K562 (cell line): ENCODE measurements around the gene TECPR2. TPM values are rescaled to one million over a fixed set of nuclear protein-coding genes. Genes with fewer than 3 reads are reported as not detected.

Experiments
- ATAC-seq: fragments of 200-7000 bp; cut with Tn5 transposase; 3 replicates; pipeline ENCODE4 v1.9.1; 2020; ENCODE audit warnings: moderate library complexity
- BruUV-seq: library from RNA; stranded (reverse); fragments of 400-500 nt; replicated peaks from 2 replicates; lab custom pipeline; 2021; lab: Mats Ljungman, UMichigan
- CTCF ChIA-PET: fragments of 300-600 bp; formaldehyde crosslinking; extraction: SDS; loops from one replicate; lab custom pipeline; 2021; ENCODE audit warnings: low intra/inter-chr PET ratio; lab: Yijun Ruan, JAX
- POLR2A ChIA-PET: fragments of 300-600, 350-650 bp; sonication (Branson Sonifier 250); formaldehyde crosslinking; extraction: SDS; loops from one replicate; lab custom pipeline; 2021; ENCODE audit warnings: antibody characterized with exemption, inconsistent platforms; lab: Yijun Ruan, JAX
- DNase-seq, 4 experiments: peaks; one replicate each; pipeline versions ENCODE4 v3.0.0 to v3.0.0-alpha.2; 2011 to 2018; ENCODE audit warnings: low spot score in 3 of 4, mixed read lengths in 3 of 4; ENCODE audit errors: extremely low read depth in 1 of 4
- FAIRE-seq: peaks from 2 replicates; lab custom pipeline; 2011; peaks lifted over from hg19 to GRCh38; lab: Jason Lieb, UNC
- H2AFZ ChIP-seq: 2 replicates; pipeline ENCODE4 v1.6.0; 2011; ENCODE audit warnings: low read depth, low read length, control low read depth, inconsistent platforms
- H3K27ac ChIP-seq: fragments of 200-600 bp; 3 replicates; pipeline ENCODE4 v1.8.0; 2011; ENCODE audit warnings: low read depth, mild to moderate bottlenecking, control low read depth, inconsistent platforms, low read length, moderate library complexity, mixed read lengths; ENCODE audit errors: extremely low read depth
- H3K27me3 ChIP-seq, 2 experiments: fragments of 300-600 bp in 1 of 2; 2 replicates in 1 of 2; 3 replicates in 1 of 2; pipeline versions ENCODE4 v1.6.0 to v1.8.0; 2011; ENCODE audit warnings: inconsistent platforms in 2 of 2, low read length in 2 of 2, mild to moderate bottlenecking in 1 of 2, mixed read lengths in 1 of 2, moderate library complexity in 1 of 2; ENCODE audit not compliant: control insufficient read depth in 2 of 2, insufficient read depth in 2 of 2
- H3K36me3 ChIP-seq: fragments of 300-600 bp; 3 replicates; pipeline ENCODE4 v1.8.0; 2011; ENCODE audit warnings: mild to moderate bottlenecking, low read length, inconsistent platforms; ENCODE audit not compliant: control insufficient read depth, insufficient read depth
- H3K4me1 ChIP-seq, 2 experiments: fragments of 200-600 bp in 1 of 2; replicated peaks in 1 of 2; 2 replicates in 1 of 2; 3 replicates in 1 of 2; pipeline versions ENCODE4 v1.5.1 to v1.8.0; 2011; ENCODE audit warnings: inconsistent platforms in 2 of 2, low read length in 2 of 2, mild to moderate bottlenecking in 1 of 2, mixed read lengths in 1 of 2, moderate library complexity in 1 of 2; ENCODE audit not compliant: control insufficient read depth in 2 of 2, insufficient read depth in 2 of 2
- H3K4me2 ChIP-seq: 2 replicates; pipeline ENCODE4 v1.6.1; 2011; ENCODE audit warnings: low read length, control low read depth, inconsistent platforms, mixed read lengths; ENCODE audit not compliant: insufficient read depth
- H3K4me3 ChIP-seq: fragments of 200-600 bp; sonication (generic), shearing (Covaris generic); 2 replicates; pipeline ENCODE4 v1.5.1; 2016; ENCODE audit warnings: control low read depth, inconsistent platforms
- H3K79me2 ChIP-seq: fragments of 200-600 bp; 3 replicates; pipeline ENCODE4 v1.8.0; 2011; ENCODE audit warnings: low read length, inconsistent platforms; ENCODE audit not compliant: control insufficient read depth, insufficient read depth
- H3K9ac ChIP-seq, 2 experiments: 2 replicates each; pipeline versions ENCODE4 v1.6.0 to v1.6.1; 2011; ENCODE audit warnings: low read depth in 2 of 2, low read length in 2 of 2, control low read depth in 1 of 2, inconsistent platforms in 1 of 2, mild to moderate bottlenecking in 1 of 2, mixed read lengths in 1 of 2; ENCODE audit not compliant: insufficient read depth in 1 of 2
- H3K9me1 ChIP-seq: one replicate; pipeline ENCODE4 v1.6.0; 2011; ENCODE audit warnings: inconsistent platforms, mild to moderate bottlenecking, low read length, moderate library complexity; ENCODE audit not compliant: control insufficient read depth, insufficient read depth
- H3K9me3 ChIP-seq: replicated peaks from 2 replicates; pipeline ENCODE4 v1.5.1; 2011; ENCODE audit warnings: low read depth, low read length, inconsistent platforms; ENCODE audit not compliant: control insufficient read depth, insufficient read depth
- H4K20me1 ChIP-seq: replicated peaks from 2 replicates; pipeline ENCODE4 v1.6.1; 2011; ENCODE audit warnings: low read length, inconsistent platforms, mixed read lengths; ENCODE audit not compliant: control insufficient read depth, insufficient read depth
- BACH1 ChIP-seq: fragments of 200-800 bp; sonication (Bioruptor generic); IDR thresholded peaks from 2 replicates; pipeline ENCODE4 v1.6.1; 2016; ENCODE audit warnings: missing genetic modification characterization, missing compliant biosample characterization
- EHMT2 ChIP-seq: fragments of 450-650 bp; IDR thresholded peaks from 2 replicates; pipeline ENCODE4 v1.6.1; 2018; ENCODE audit warnings: antibody characterized with exemption
- LCOR ChIP-seq: sonication (generic); formaldehyde crosslinking; IDR thresholded peaks from 2 replicates; pipeline ENCODE4 v1.8.0; 2022; ENCODE audit warnings: mild to moderate bottlenecking, missing genetic modification reagents
- POLR2G ChIP-seq: fragments of 200-400 bp; formaldehyde crosslinking; IDR thresholded peaks from 2 replicates; pipeline ENCODE4 v1.6.1; 2017; ENCODE audit warnings: low read depth, mild to moderate bottlenecking, antibody characterized with exemption, low read length, moderate library complexity
- RBFOX2 ChIP-seq: fragments of 200-400 bp; formaldehyde crosslinking; IDR thresholded peaks from 2 replicates; pipeline ENCODE4 v1.6.1; 2017; ENCODE audit warnings: low read depth, mild to moderate bottlenecking, low read length, moderate library complexity
- RFX5 ChIP-seq: IDR thresholded peaks from 2 replicates; pipeline ENCODE4 v1.6.1; 2011; ENCODE audit warnings: low read depth, mild to moderate bottlenecking, improper control_type of control experiment, low read length
- SOX6 ChIP-seq: fragments of 450-650 bp; IDR thresholded peaks from 2 replicates; pipeline ENCODE4 v1.6.1; 2014; ENCODE audit warnings: mild to moderate bottlenecking
- TAF9B ChIP-seq: fragments of 450-650 bp; IDR thresholded peaks from 2 replicates; pipeline ENCODE4 v1.6.1; 2018; ENCODE audit warnings: mild to moderate bottlenecking; ENCODE audit not compliant: partially characterized antibody
- TFAP4 ChIP-seq: sonication (generic); formaldehyde crosslinking; IDR thresholded peaks from 2 replicates; pipeline ENCODE4 v1.8.0; 2022; ENCODE audit warnings: missing genetic modification reagents, mild to moderate bottlenecking, moderate library complexity, borderline replicate concordance
- in situ Hi-C: fragments of 300-500 bp; cut with MboI; formaldehyde crosslinking; loops from 4 replicates; pipeline ENCODE4 v1.15.0; 2018; ENCODE audit warnings: inconsistent platforms, mixed read lengths
- intact Hi-C: fragments of 100-400 bp; cut with micrococcal nuclease; formaldehyde crosslinking; loops from 2 replicates; pipeline ENCODE4 v1.14.2; 2022
- polyA plus RNA-seq, 8 experiments: library from polyadenylated mRNA; depleted of rRNA in 4 of 8; stranded (reverse) in 5 of 8; unstranded in 3 of 8; fragments of >200 nt; fragmentation: Nextera tagmentation in 2 of 8; fragmentation: Illumina TruSeq in 1 of 8; extraction: Ambion mirVana in 2 of 8; extraction: Trizol in 1 of 8; gene quantifications; 2 replicates each; pipeline versions ENCODE4 v1.2.1 to v1.2.3, GENCODE V29; 2011 to 2014; ENCODE audit warnings: inconsistent platforms in 1 of 8, missing spikeins in 1 of 8
- total RNA-seq, 7 experiments: library from RNA; depleted of rRNA in 6 of 7; stranded (reverse); fragments of >200 nt in 6 of 7; fragmentation: Illumina TruSeq in 2 of 7; extraction: Trizol in 2 of 7; gene quantifications; 2 replicates each; pipeline versions ENCODE4 v1.2.1 to v1.2.3, GENCODE V29; 2011 to 2021; ENCODE audit warnings: low replicate concordance in 1 of 7
- TF ChIP-seq, protein P1 (sequence below): fragments of 250-450 bp; sonication (Bioruptor Pico); IDR thresholded peaks from 2 replicates; pipeline ENCODE4 v1.5.0; 2021
- TF ChIP-seq, protein P2 (sequence below): fragments of 250-450 bp; sonication (Bioruptor Pico); IDR thresholded peaks from 2 replicates; pipeline ENCODE4 v1.4.0; 2020

TECPR2 gene
- total and polyA plus RNA-seq, 9 of the 15 experiments (the other 6 are each of a cell fraction or from before 2014, with no cell fraction given), result 0.04 to 3.0 (median 0.83) TPM

DNA sequence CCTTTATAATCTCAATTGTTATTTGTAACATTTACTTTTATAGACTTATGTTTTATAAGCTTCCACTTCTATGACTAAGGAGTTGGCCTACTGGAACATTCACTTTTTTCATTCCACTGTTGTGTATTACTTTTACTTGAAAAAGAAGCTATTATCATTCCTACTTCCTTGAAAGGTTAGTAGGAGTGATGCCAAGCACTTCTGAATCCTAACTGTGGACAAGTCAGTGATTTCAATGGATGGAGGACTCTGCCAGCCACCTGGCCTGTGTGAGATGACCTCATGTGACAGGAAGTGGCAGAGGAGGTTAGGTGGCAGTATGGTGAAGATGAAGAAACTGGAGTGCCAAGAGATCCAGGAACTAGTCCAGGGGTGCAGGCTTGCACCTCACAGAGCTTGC, 46.0 kb downstream of the TECPR2 start:
- H3K9me3 ChIP-seq, result no peaks in the 10 kb centered on the region
- ATAC-seq (no peak), FAIRE-seq (no peak), DNase-seq (no peak)
- no peaks in the 10 kb centered on the region for H3K79me2 ChIP-seq
- no peak for TF ChIP-seq EHMT2
- TF ChIP-seq TAF9B, result no peak
- no peak for TF ChIP-seq POLR2G
- TF ChIP-seq, protein P1, sequence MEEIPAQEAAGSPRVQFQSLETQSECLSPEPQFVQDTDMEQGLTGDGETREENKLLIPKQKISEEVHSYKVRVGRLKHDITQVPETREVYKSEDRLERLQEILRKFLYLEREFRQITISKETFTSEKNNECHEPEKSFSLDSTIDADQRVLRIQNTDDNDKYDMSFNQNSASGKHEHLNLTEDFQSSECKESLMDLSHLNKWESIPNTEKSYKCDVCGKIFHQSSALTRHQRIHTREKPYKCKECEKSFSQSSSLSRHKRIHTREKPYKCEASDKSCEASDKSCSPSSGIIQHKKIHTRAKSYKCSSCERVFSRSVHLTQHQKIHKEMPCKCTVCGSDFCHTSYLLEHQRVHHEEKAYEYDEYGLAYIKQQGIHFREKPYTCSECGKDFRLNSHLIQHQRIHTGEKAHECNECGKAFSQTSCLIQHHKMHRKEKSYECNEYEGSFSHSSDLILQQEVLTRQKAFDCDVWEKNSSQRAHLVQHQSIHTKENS (CRISPR knock-in tag), result no peak
- TF ChIP-seq, protein P2, sequence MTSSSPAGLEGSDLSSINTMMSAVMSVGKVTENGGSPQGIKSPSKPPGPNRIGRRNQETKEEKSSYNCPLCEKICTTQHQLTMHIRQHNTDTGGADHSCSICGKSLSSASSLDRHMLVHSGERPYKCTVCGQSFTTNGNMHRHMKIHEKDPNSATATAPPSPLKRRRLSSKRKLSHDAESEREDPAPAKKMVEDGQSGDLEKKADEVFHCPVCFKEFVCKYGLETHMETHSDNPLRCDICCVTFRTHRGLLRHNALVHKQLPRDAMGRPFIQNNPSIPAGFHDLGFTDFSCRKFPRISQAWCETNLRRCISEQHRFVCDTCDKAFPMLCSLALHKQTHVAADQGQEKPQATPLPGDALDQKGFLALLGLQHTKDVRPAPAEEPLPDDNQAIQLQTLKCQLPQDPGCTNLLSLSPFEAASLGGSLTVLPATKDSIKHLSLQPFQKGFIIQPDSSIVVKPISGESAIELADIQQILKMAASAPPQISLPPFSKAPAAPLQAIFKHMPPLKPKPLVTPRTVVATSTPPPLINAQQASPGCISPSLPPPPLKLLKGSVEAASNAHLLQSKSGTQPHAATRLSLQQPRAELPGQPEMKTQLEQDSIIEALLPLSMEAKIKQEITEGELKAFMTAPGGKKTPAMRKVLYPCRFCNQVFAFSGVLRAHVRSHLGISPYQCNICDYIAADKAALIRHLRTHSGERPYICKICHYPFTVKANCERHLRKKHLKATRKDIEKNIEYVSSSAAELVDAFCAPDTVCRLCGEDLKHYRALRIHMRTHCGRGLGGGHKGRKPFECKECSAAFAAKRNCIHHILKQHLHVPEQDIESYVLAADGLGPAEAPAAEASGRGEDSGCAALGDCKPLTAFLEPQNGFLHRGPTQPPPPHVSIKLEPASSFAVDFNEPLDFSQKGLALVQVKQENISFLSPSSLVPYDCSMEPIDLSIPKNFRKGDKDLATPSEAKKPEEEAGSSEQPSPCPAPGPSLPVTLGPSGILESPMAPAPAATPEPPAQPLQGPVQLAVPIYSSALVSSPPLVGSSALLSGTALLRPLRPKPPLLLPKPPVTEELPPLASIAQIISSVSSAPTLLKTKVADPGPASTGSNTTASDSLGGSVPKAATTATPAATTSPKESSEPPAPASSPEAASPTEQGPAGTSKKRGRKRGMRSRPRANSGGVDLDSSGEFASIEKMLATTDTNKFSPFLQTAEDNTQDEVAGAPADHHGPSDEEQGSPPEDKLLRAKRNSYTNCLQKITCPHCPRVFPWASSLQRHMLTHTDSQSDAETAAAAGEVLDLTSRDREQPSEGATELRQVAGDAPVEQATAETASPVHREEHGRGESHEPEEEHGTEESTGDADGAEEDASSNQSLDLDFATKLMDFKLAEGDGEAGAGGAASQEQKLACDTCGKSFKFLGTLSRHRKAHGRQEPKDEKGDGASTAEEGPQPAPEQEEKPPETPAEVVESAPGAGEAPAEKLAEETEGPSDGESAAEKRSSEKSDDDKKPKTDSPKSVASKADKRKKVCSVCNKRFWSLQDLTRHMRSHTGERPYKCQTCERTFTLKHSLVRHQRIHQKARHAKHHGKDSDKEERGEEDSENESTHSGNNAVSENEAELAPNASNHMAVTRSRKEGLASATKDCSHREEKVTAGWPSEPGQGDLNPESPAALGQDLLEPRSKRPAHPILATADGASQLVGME (CRISPR knock-in tag), result no peak
- TF ChIP-seq TFAP4, result no peak
- no peak for TF ChIP-seq BACH1
- TF ChIP-seq LCOR (CRISPR knock-in tag), result no peak
- TF ChIP-seq RFX5, result no peak
- TF ChIP-seq SOX6, result no peak
- no peak for TF ChIP-seq RBFOX2
- in situ Hi-C loops (no loop called here), intact Hi-C loops (no loop called here)
- H4K20me1 ChIP-seq, result no peaks in the 10 kb centered on the region
- no peak overlapping the region for H3K4me3 ChIP-seq
- H3K27me3 ChIP-seq, result no peaks in the 10 kb centered on the region
- no peaks in the 10 kb centered on the region for H3K36me3 ChIP-seq
- no peak overlapping the region for H3K9ac ChIP-seq
- H3K4me2 ChIP-seq, result no peak overlapping the region
- no peak overlapping the region for H3K27ac ChIP-seq
- H3K4me1 ChIP-seq, result no peaks in the 10 kb centered on the region
- no peak overlapping the region for H2AFZ ChIP-seq
- ChIA-PET CTCF (no interaction called here), POLR2A (no interaction called here)
- BruUV-seq, result no TSS peak
- H3K9me1 ChIP-seq, result no peaks in the 10 kb centered on the region
